Fibroblast of villous mesenchyme (primary cell): ENCODE measurements around the gene DPEP1. TPM values are rescaled to one million over a fixed set of nuclear protein-coding genes. Genes with fewer than 3 reads are reported as not detected.
A peak's percentile ranks its signal among the peaks of the same experiment; 100 is the strongest.
"Not testable (repeated sequence)": the region's sequence is repeated elsewhere in the genome, so short reads cannot be mapped to it uniquely, and the experiment has no call there.

Experiments
- DNase-seq: peaks from one replicate; pipeline ENCODE4 v3.0.0-alpha.2; 2010; ENCODE audit warnings: low read depth
- H3K4me3 ChIP-seq: 2 replicates; pipeline ENCODE4 v1.5.1; 2011; ENCODE audit warnings: low read depth, mild to moderate bottlenecking, low read length
- total RNA-seq: library from RNA; depleted of rRNA; stranded (reverse); fragments of >200 nt; gene quantifications from 2 replicates; pipeline ENCODE4 v1.2.3, GENCODE V29; 2012
- TF ChIP-seq, protein P1 (sequence below): IDR thresholded peaks from 2 replicates; pipeline ENCODE4 v1.5.1; 2012; ENCODE audit warnings: low read depth, mild to moderate bottlenecking, low read length; ENCODE audit not compliant: insufficient read depth

DPEP1 gene
- total RNA-seq, 1 donor, result not detected

GRCh38 chr16:89584768-89585549, 28.5 kb upstream of the DPEP1 start:
- no peak overlapping the region for H3K4me3 ChIP-seq
- TF ChIP-seq, protein P1, sequence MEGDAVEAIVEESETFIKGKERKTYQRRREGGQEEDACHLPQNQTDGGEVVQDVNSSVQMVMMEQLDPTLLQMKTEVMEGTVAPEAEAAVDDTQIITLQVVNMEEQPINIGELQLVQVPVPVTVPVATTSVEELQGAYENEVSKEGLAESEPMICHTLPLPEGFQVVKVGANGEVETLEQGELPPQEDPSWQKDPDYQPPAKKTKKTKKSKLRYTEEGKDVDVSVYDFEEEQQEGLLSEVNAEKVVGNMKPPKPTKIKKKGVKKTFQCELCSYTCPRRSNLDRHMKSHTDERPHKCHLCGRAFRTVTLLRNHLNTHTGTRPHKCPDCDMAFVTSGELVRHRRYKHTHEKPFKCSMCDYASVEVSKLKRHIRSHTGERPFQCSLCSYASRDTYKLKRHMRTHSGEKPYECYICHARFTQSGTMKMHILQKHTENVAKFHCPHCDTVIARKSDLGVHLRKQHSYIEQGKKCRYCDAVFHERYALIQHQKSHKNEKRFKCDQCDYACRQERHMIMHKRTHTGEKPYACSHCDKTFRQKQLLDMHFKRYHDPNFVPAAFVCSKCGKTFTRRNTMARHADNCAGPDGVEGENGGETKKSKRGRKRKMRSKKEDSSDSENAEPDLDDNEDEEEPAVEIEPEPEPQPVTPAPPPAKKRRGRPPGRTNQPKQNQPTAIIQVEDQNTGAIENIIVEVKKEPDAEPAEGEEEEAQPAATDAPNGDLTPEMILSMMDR, result no peak
- no peak for DNase-seq

- TF ChIP-seq, protein P1, result no peak
- DNase-seq, result no peak
- H3K4me3 ChIP-seq, result no peak overlapping the region
These were observed 27.2 kb upstream of the DPEP1 start for GRCh38 chr16:89586218-89586617.

- no peak overlapping the region for H3K4me3 ChIP-seq
- TF ChIP-seq, protein P1, result no peak
- peak; percentile 60 for DNase-seq
These were observed 26.6 kb upstream of the DPEP1 start for GRCh38 chr16:89586853-89587252.

GRCh38 chr16:89587676-89588075, 25.8 kb upstream of the DPEP1 start:
- not testable (repeated sequence) for DNase-seq

DNA sequence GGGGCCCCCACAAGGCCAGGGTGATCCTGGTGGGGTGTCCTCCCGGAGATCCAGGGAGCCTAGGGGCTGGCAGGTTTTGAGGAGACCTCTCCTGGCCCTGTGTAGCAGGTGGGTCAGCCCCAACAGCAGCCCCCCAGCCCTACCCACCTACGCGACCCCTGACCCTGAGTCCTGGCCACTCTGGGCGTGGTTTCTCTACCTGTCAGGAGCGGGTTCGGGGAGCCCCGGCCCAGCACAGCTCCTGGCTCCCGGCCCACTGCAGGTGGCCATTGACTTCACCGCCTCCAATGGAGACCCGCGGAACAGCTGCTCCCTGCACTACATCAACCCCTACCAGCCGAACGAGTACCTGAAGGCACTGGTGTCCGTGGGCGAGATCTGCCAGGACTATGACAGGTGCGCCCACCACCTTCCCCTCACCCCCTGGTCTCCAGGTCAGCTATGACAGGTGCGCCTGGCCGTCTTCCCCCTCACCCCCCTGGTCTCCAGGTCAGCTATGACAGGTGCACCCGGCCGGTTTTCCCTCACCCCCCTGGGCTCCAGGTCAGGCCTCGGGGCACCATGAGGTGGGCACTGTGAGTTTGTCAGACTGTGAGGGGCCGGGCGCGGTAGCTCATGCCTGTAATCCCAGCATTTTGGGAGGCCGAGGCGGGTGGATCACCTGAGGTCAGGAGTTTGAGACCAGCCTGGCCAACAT, 24.9 kb upstream of the DPEP1 start:
- DNase-seq, result no peak
- TF ChIP-seq, protein P1, result no peak
- no peak overlapping the region for H3K4me3 ChIP-seq

More at GRCh38 chr16:89587676-89588075, 25.8 kb upstream of the DPEP1 start:
- H3K4me3 ChIP-seq, result not testable (repeated sequence)

- TF ChIP-seq, protein P1, result no peak
- no peak for DNase-seq
- H3K4me3 ChIP-seq, result no peak overlapping the region
These were observed 24.1 kb upstream of the DPEP1 start for GRCh38 chr16:89589241-89589926.

DNA sequence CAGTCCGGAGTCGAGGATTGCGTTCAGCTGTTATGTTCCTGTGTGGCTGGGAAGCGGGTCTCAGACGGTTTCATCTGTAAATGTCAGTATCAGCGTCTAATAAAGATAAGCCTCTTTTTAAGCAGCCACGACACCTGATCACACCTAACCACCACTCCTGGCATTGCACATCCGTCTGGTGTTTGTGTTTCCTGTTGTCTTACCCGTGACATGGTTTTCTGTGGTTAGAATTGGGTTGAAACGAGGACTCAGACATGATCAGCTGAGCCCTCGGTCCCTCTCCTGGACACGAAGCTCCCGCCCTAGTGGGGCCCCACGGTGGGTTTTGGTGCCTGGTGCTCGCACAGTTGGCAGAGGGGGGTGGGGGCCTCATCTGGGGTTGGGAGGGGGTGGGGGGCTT, 19.6 kb upstream of the DPEP1 start:
- TF ChIP-seq, protein P1, result no peak
- no peak for DNase-seq
- no peak overlapping the region for H3K4me3 ChIP-seq
